ENCODE measurements around the gene RAB3B.

DNA sequence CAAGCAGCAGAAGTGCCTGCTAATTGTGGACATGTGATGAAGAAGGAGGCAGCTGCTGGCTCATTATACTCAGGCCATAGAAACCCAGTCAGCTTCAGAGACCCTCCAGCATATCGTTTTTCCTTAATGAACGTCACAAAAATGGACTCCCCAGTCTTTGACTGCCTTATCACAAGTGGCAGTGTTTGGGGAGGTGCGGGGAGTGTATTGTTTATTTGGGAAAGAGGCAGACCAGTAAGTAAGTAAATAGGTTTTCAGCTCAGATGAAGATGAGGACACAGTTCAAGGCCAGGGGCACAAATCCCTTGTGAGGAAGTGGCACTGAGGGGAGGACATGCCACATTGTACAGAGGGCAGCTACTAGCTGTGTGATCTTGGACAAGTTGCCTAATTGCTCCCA is 68.5 kb downstream of the RAB3B start:
- TF ChIP-seq, protein P1, sequence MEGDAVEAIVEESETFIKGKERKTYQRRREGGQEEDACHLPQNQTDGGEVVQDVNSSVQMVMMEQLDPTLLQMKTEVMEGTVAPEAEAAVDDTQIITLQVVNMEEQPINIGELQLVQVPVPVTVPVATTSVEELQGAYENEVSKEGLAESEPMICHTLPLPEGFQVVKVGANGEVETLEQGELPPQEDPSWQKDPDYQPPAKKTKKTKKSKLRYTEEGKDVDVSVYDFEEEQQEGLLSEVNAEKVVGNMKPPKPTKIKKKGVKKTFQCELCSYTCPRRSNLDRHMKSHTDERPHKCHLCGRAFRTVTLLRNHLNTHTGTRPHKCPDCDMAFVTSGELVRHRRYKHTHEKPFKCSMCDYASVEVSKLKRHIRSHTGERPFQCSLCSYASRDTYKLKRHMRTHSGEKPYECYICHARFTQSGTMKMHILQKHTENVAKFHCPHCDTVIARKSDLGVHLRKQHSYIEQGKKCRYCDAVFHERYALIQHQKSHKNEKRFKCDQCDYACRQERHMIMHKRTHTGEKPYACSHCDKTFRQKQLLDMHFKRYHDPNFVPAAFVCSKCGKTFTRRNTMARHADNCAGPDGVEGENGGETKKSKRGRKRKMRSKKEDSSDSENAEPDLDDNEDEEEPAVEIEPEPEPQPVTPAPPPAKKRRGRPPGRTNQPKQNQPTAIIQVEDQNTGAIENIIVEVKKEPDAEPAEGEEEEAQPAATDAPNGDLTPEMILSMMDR (IDR thresholded peaks at IDR 0.05): no peak
- TF ChIP-seq POLR2A (IDR thresholded peaks at IDR 0.05): no peak
- no peak for TF ChIP-seq POLR2AphosphoS5 (IDR thresholded peaks at IDR 0.05)
- no peak for TF ChIP-seq EP300 (IDR thresholded peaks at IDR 0.05)

All from upper lobe of left lung (tissue), 4 donors.